ENCODE measurements around the gene KCNA2.

KCNA2 gene

GRCh38 chr1:110602466-110602865 lies 3.7 kb downstream of the KCNA2 start:
- DNase-seq (ENCODE audit: low read depth) = no peak

GRCh38 chr1:110601332-110601731 lies 4.8 kb downstream of the KCNA2 start:
- no peak for DNase-seq (ENCODE audit: low read depth)

DNA sequence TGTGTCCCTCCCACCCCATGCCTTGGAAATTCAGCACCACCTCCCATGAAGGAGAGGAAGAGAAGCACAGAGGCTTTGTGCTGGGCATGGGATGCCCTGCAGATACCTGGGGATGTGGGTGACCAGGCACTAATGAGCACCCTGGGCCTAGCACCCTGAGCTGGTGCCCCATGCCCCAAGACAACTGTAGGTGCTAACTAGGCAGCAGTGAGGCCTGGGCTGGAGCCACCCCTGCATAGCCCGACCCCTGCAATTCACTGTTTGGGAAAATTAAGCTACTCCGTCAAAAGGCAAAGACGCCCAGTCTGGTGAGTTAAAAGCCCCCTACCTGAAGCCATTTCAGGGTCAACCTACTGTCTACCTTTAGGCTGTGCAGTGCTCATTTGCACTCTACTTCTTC lies 5.4 kb downstream of the KCNA2 start:
- no peak for DNase-seq (ENCODE audit: low read depth)

GRCh38 chr1:110597966-110598365 lies 8.2 kb downstream of the KCNA2 start:
- DNase-seq (ENCODE audit: low read depth) = no peak

DNA sequence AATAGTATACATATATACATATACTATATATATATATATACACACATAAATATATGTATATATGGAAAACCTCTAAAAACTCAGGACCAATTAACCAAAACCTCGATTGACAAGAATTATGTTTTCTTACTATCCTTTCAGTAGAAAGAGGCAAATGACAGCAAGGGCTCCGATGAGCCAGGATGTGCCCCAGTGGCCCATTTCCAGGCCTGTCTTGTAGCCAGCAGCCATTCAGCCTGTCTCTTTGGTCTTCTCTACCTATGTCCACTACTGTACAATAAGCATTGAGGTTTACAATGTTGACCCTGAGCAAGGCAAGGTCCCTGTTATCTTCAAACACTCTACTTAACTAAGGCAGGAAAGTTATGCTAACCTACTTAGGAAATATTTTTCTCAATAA lies 9.8 kb downstream of the KCNA2 start:
- no peak for DNase-seq (ENCODE audit: low read depth)

- DNase-seq (ENCODE audit: low read depth) = no peak
Measured at GRCh38 chr1:110595353-110595710, 10.8 kb downstream of the KCNA2 start.

DNA sequence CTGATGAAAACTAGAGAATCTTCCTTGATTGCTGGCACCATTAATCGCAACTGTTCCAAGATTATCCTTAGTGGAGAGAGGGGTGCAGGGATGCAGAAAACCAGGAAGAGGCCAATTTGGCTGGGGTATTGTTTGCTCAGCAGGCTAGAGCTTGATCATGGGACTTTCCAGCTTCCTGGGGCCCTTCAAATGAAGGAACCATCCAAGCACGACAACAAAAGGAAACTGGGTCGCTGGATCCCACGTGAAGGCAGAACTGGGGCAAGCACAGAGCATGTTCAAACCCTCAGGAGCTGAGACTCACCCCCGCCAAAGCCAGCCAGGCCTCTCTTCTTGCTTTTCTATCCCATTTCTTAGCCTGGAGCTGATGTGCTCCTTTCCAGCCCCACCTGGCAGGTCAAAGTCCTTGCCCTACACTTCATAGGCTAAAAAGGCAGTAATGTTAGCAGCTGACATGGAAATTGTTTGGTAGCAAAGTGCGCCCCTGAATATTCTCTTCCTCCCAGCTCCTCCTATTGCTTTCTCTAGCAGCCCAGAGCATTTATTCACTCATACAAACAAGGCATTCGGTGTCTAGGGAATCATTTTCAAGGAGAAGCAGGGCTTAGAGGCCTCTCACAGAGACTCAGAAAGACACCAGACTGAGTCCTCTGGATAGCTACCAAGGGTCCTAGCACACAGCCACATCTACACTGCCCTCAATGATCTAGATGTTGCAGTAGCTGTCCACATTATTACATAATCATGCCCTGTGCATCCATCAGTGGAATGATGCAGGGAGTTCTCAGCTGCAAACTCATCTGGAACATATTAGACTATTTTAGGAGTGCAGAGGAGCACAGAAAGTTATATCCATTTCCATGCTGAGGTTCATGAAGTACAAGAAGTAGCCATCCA lies 11.5 kb downstream of the KCNA2 start:
- DNase-seq (ENCODE audit: low read depth) = no peak

GRCh38 chr1:110593902-110594301 lies 12.3 kb downstream of the KCNA2 start:
- no peak for DNase-seq (ENCODE audit: low read depth)

GRCh38 chr1:110591956-110592355 lies 14.2 kb downstream of the KCNA2 start:
- no peak for DNase-seq (ENCODE audit: low read depth)

GRCh38 chr1:110588991-110589390 lies 17.2 kb downstream of the KCNA2 start:
- no peak for DNase-seq (ENCODE audit: low read depth)

DNA sequence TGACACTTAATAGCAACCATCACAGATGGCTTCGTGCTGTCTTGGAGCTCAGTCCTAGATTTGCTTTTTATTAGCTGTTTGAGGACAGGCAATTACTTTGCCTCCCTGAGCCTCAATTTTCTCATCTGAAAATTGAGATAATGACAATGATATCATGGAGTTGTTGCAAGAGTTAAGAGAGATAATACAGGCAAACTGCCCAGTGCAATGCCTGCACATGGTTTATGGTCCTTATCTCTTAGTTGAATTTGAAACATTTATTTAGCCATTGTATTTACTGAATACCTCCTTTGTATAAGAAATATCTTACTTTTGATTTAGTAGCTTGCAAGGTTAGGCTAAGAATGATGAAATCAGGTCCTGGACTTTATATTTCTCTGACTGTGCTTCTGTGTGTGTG lies 17.7 kb downstream of the KCNA2 start:
- no peak for DNase-seq (ENCODE audit: low read depth)

- no peak for DNase-seq (ENCODE audit: low read depth)
Measured at GRCh38 chr1:110587906-110588305, 18.3 kb downstream of the KCNA2 start.

- DNase-seq (ENCODE audit: low read depth) = no peak
Measured at GRCh38 chr1:110585481-110585880, 20.7 kb downstream of the KCNA2 start.

DNA sequence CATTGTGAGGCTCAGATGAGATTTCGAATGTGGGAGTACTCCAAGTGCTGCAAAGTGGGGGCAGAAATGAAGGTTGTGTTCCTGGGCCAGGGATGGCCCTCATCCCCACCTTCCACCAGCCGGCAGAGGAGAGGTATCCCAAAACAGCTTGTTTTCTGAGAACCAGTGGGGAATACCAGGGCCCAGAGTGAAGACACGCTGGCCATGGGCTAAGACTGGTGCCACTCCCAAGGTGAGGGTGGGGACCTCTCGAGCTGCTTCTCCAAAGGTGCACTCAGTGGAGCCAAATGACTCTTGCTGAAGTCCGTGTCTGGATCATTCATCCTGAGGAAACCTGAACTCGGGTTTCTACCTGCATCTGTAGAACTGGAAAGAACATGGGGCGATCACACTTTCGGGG lies 22.1 kb downstream of the KCNA2 start:
- no peak for DNase-seq (ENCODE audit: low read depth)

- no peak for DNase-seq (ENCODE audit: low read depth)
Measured at GRCh38 chr1:110583505-110583904, 22.7 kb downstream of the KCNA2 start.

DNA sequence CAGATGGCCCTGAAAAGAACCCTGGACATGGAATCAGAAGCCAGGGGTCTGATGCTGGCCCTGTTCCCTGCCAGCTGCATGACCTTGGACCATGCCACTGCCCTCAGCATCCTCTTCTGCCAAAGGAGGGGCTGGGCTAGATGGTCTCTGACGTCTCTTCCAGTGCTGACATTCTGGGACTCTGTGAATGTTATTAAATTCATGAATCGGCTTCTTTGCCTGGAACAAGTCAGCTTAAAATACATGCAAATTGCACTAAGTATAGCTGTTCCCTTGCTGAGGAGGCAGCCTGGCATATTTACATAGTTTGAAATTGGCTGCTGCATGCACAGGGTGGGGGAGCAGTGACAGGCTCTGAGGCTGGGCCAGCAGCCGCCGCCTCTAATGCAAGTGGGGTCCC lies 23.8 kb downstream of the KCNA2 start:
- DNase-seq (ENCODE audit: low read depth) = no peak

DNA sequence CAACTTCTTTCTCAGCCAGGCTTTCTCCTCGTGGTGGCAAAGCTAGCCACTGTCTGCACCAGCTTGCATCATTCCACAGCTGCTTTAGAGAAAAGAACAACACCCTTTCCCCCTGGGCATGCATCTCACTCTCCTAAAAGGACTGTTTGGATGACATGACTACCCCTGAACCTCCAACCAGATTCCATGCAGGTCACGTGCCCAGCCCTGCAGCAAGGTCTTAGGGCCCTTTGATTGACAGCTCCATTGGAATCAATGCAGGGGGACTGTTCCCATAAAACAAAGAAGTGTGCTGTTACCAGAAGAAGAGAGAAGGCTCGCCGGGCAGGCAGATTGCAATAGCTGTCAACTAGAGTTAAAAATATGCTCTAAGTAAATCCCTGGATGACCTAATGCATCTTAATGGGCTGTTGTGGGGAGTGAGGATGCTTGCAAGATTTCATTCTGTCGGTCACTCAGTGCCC lies 24.4 kb downstream of the KCNA2 start:
- DNase-seq (ENCODE audit: low read depth) = no peak

DNA sequence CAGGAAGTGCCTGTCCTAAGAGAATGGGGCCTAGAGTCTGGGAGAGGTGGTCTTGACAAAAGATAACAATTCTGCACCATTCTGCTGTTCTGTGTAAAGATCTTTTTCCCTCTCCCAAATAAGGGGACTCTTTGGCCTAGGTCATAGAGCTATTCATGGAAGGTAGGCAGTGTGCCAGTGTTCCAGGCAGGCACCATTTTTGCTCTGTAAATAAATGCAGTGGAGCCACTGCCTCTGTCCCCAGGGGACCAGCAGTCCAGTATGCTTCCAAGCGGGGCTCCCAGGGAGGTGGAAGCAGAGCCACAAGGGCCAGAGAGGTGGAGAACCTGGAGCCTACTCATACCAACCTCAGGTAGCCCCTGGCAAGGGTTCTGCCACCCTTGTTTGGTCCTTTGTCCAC lies 25.9 kb downstream of the KCNA2 start:
- no peak for DNase-seq (ENCODE audit: low read depth)

DNA sequence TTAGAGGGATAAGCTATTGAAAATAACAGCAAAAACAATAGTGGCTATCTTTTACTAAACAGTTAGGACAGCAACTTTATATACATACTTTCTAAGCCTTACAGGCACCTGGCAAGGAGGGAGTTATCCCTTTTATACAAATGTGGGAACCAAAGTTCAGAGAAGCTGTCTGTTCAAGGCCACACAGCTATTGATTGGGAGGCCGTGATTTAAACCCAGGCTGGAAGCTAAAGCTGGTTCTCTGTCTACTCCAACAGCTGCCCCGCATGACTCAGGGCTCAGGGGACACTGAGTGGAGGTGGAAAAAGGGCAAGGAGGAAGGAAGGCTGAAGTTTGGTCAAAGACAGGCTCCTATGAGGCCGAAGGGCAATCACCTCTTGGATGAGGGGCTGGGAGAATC lies 26.7 kb downstream of the KCNA2 start:
- no peak for DNase-seq (ENCODE audit: low read depth)

GRCh38 chr1:110576441-110576840 lies 29.7 kb downstream of the KCNA2 start:
- no peak for DNase-seq (ENCODE audit: low read depth)

DNA sequence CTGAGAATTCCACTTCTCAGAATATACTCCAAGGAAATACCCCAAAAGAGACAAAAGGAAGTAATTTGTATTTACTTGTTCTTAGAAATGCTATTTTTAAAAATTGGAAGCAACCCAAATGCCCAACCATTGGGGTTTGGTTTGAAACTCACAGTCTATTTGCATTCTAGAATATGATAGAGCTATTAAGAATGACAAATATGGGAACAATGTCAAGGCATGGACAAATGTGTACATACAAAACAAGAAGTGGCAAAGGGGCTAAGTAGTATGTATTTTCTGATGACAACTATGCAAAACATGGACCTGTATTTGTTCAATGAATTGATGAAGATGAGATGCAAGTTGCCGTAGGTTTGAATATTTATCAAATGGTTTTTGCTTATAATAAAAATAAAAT lies 32.8 kb downstream of the KCNA2 start:
- DNase-seq (ENCODE audit: low read depth) = no peak

DNA sequence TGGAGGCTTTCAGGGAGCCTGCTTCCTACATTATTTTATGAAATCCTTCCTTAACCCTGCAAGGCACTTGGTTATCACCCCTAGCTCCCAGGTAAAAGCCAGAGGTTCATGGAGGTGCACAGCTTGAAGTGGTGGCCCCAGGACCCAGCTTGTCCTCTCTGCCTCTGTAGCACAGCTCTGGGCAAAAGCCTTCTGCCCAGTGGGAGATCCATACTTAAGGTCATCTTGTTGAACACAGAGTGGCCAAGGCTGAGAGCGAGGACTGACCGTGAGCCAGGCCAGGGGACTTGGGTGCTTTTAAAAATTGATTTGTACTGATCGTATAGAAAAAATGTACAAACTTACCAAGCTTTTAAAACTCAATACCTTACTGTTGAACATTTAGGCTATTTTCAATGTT lies 33.4 kb downstream of the KCNA2 start:
- DNase-seq (ENCODE audit: low read depth) = no peak

DNA sequence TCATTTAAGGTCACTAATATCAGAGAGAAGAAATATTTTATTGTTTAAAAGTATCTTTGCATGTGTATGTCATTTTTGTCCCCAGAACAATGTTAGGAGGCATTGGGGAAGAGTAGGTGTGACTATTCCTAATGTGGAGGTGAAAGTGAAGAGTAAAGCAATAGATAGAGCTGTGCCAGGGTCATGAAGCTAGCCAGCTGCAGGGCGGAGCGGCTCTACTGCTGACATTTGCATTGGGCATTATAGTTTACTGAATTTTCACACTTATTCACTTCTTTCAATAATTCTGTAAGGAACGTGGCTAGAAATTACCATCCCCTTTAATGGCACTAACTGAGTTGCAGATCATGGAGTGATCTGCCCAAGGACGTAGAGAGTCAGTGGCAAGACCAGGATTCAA lies 35.3 kb downstream of the KCNA2 start:
- DNase-seq (ENCODE audit: low read depth) = no peak

DNA sequence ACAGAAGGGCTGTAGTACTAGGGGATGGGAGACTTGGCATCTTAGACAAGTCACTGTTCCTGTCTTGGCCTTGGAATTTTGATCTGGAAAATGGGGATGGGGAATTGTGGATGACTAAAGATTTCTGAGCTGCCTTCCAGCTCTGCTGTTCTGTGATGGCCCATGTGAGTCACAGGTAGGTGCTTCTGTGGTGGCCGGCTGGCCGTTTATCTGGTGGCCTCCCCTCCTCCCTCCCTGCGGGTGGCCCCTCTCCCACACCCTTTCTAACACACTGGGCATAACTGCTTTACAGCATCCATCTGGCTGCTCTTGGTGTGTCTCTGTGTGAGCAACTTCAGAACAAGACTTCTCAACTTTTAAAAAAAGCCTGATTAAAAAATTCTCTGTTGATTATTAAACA lies 35.9 kb downstream of the KCNA2 start:
- no peak for DNase-seq (ENCODE audit: low read depth)

All from HS-27A (cell line).